ENCODE measurements around the gene TCAIM. TPM values are rescaled to one million over a fixed set of nuclear protein-coding genes. Genes with fewer than 3 reads are reported as not detected.

The TCAIM gene
- total and polyA plus RNA-seq, 9 of the 15 experiments (the other 6 are each of a cell fraction or from before 2014, with no cell fraction given), result 19.7 to 53.3 (median 36.9) TPM

DNA sequence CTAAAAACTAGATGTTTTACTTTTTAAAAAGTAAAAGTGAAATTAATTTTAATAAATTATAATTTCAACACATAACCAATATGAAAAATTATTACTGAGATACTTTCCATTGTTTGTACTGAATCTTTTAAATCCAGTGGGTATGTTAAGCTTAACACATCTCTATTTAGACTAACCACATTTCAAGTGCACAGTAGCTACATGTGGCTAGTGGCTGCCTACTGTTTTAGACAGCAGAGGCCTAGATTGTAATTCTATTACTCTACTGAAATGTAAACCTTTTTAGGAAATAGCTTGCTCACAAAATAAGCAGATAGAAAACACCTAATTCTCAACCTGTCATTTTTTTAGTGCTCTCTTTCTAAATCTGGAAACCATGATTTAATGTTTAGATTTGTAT, 4.9 kb downstream of the TCAIM start:
- Histone ChIP-seq H2AFZ (ENCODE audit: low read depth, low read length) (no peak overlapping the region), H3K79me2 (ENCODE audit: control insufficient read depth, insufficient read depth, low read length) (peaks cover 28% of the 10 kb centered on the region), H3K36me3 (ENCODE audit: control insufficient read depth, insufficient read depth, low read length) (no peaks in the 10 kb centered on the region; the same call in 2 of the 3 replicates), H3K9me1 (ENCODE audit: control insufficient read depth, insufficient read depth, low read length) (no peaks in the 10 kb centered on the region), H3K9me3 (replicated peaks; ENCODE audit: control insufficient read depth, insufficient read depth, low read depth, low read length) (no peaks in the 10 kb centered on the region), H4K20me1 (replicated peaks; ENCODE audit: control insufficient read depth, insufficient read depth, low read length) (no peaks in the 10 kb centered on the region), H3K4me3 (no peak overlapping the region), H3K27ac (ENCODE audit: extremely low read depth, low read depth, low read length) (no peak overlapping the region), H3K27me3 (ENCODE audit: control insufficient read depth in 2 of 2, insufficient read depth in 2 of 2, low read length in 2 of 2) (no peaks in the 10 kb centered on the region), H3K4me1 (replicated peaks in 1 of 2; ENCODE audit: control insufficient read depth in 2 of 2, insufficient read depth in 2 of 2, low read length in 2 of 2) (peaks cover 3 to 10% of the 10 kb centered on the region in 2 experiments; a peak in 3 of 5 replicates), H3K4me2 (ENCODE audit: insufficient read depth, low read length) (no peak overlapping the region), H3K9ac (ENCODE audit: insufficient read depth in 1 of 2, low read depth in 2 of 2, low read length in 2 of 2) (no peak overlapping the region)
- FAIRE-seq (no peak), ATAC-seq (no peak), DNase-seq (ENCODE audit: extremely low read depth in 1 of 4, low spot score in 3 of 4) (no peak)
- ChIA-PET POLR2A (no interaction called here), CTCF (ENCODE audit: low intra/inter-chr PET ratio) (no interaction called here)
- TF ChIP-seq ESRRB (CRISPR knock-in tag; IDR thresholded peaks at IDR 0.05; ENCODE audit: borderline replicate concordance), result no peak
- TF ChIP-seq ARID1B (IDR thresholded peaks at IDR 0.05), result no peak
- TF ChIP-seq SMAD4 (CRISPR knock-in tag; conservative IDR thresholded peaks at IDR 0.05), result no peak
- no peak for TF ChIP-seq ZNF444 (CRISPR knock-in tag; IDR thresholded peaks at IDR 0.05)
- no peak for TF ChIP-seq YY1 (IDR thresholded peaks at IDR 0.05; ENCODE audit: borderline replicate concordance in 1 of 3, control insufficient read depth in 1 of 3, extremely low read depth in 1 of 3, insufficient read depth in 3 of 3, insufficient read length in 1 of 3, insufficient replicate concordance in 2 of 3, low read depth in 1 of 3, low read length in 2 of 3)
- no peak for TF ChIP-seq SIX5 (IDR thresholded peaks at IDR 0.05; ENCODE audit: borderline replicate concordance in 1 of 2, insufficient read depth in 1 of 2, low read depth in 1 of 2, low read length in 2 of 2)
- no peak for TF ChIP-seq POU5F1 (IDR thresholded peaks at IDR 0.05; ENCODE audit: borderline replicate concordance, low read depth, low read length, partially characterized antibody)
- TF ChIP-seq HMGXB4 (CRISPR knock-in tag; IDR thresholded peaks at IDR 0.05), result no peak
- TF ChIP-seq ARID3A (IDR thresholded peaks at IDR 0.05; ENCODE audit: borderline replicate concordance, low read depth, low read length), result no peak
- TF ChIP-seq RBM25 (IDR thresholded peaks at IDR 0.05; ENCODE audit: low read depth, low read length, severe bottlenecking), result no peak
- TF ChIP-seq ZNF639 (CRISPR knock-in tag; conservative IDR thresholded peaks at IDR 0.05 in 1 of 2, IDR thresholded peaks at IDR 0.05 in 1 of 2), result no peak
- intact Hi-C loops (cut with micrococcal nuclease), result no loop called here
- in situ Hi-C loops (cut with MboI), result no loop called here
- BruUV-seq (replicated peaks), result no TSS peak

Measured in K562 (cell line).